GM19467 (cell line): Measurements from ENCODE around the gene SCN9A.
"Not testable (repeated sequence)": the region's sequence is repeated elsewhere in the genome, so short reads cannot be mapped to it uniquely, and the experiment has no call there.

Experiments used
- ATAC-seq: cut with Tn5 transposase; IDR thresholded peaks from one replicate; pipeline ENCODE4 v1.9.1; 2021; ENCODE audit warnings: mild to moderate bottlenecking, moderate library complexity; ENCODE audit not compliant: unreplicated experiment

SCN9A gene

GRCh38 chr2:166375736-166376487 lies at the start of gene SCN9A:
Gene SCN9A (minus strand): TSS chr2:166375944. CDS start chr2:166311756, 64,188 bp downstream.
- peak; percentile 79 for ATAC-seq

GRCh38 chr2:166424841-166425240 lies 49.1 kb upstream of the SCN9A start:
- ATAC-seq: no peak

GRCh38 chr2:166419616-166419934 lies 43.8 kb upstream of the SCN9A start:
- ATAC-seq: no peak

GRCh38 chr2:166418853-166419615 lies 43.3 kb upstream of the SCN9A start:
- ATAC-seq: no peak

- no peak for ATAC-seq
These were observed 41.9 kb upstream of the SCN9A start for GRCh38 chr2:166417669-166418068.

GRCh38 chr2:166413255-166413654 lies 37.5 kb upstream of the SCN9A start:
- ATAC-seq: no peak

- no peak for ATAC-seq
These were observed 35.9 kb upstream of the SCN9A start for GRCh38 chr2:166411473-166412230.

- ATAC-seq: no peak
These were observed 35.2 kb upstream of the SCN9A start for GRCh38 chr2:166410828-166411472.

GRCh38 chr2:166407746-166408145 lies 32.0 kb upstream of the SCN9A start:
- not testable (repeated sequence) for ATAC-seq

GRCh38 chr2:166406374-166406773 lies 30.6 kb upstream of the SCN9A start:
- ATAC-seq: no peak

- no peak for ATAC-seq
These were observed 29.8 kb upstream of the SCN9A start for GRCh38 chr2:166405569-166405926.

- ATAC-seq: no peak
These were observed 29.3 kb upstream of the SCN9A start for GRCh38 chr2:166404831-166405568.

GRCh38 chr2:166394245-166394644 lies 18.5 kb upstream of the SCN9A start:
- no peak for ATAC-seq

GRCh38 chr2:166393008-166393407 lies 17.3 kb upstream of the SCN9A start:
- ATAC-seq: no peak

- no peak for ATAC-seq
These were observed 12.8 kb upstream of the SCN9A start for GRCh38 chr2:166388481-166389070.

GRCh38 chr2:166385313-166385712 lies 9.6 kb upstream of the SCN9A start:
- no peak for ATAC-seq

GRCh38 chr2:166384774-166385173 lies 9.0 kb upstream of the SCN9A start:
- no peak for ATAC-seq

GRCh38 chr2:166382448-166382847 lies 6.7 kb upstream of the SCN9A start:
- no peak for ATAC-seq

GRCh38 chr2:166380615-166381014 lies 4.9 kb upstream of the SCN9A start:
- no peak for ATAC-seq

- no peak for ATAC-seq
These were observed 1.1 kb upstream of the SCN9A start for GRCh38 chr2:166376873-166377272.
